ENCODE results near the gene ABHD10. TPM values are rescaled to one million over a fixed set of nuclear protein-coding genes. Genes with fewer than 3 reads are reported as not detected.

ABHD10 gene
- polyA plus RNA-seq, 6 donors from 2014 or later = 46.8 to 74.4 (median 62.4) TPM

- Mint-ChIP-seq H3K27ac (no peak overlapping the region), H3K4me1 (no peaks in the 10 kb centered on the region), H3K36me3 (peaks cover 0 to 8% of the 10 kb centered on the region in 2 donors), H3K4me3 (no peak overlapping the region), H3K9me3 (no peaks in the 10 kb centered on the region), H3K27me3 (no peaks in the 10 kb centered on the region)
- DNase-seq (no peak), ATAC-seq (ENCODE audit: low read depth in 2 of 2) (no peak)
Measured at GRCh38 chr3:111952866-111953450, 25.9 kb upstream of the ABHD10 start.

- Mint-ChIP-seq H3K27me3 (no peaks in the 10 kb centered on the region), H3K9me3 (no peaks in the 10 kb centered on the region), H3K4me3 (no peak overlapping the region), H3K36me3 (peaks cover 0 to 8% of the 10 kb centered on the region in 2 donors), H3K4me1 (no peaks in the 10 kb centered on the region), H3K27ac (no peak overlapping the region)
- ATAC-seq (ENCODE audit: low read depth in 2 of 2) = no peak
- no peak for DNase-seq
Measured at GRCh38 chr3:111954228-111954990, 24.4 kb upstream of the ABHD10 start.

- Mint-ChIP-seq H3K27me3 (no peaks in the 10 kb centered on the region), H3K9me3 (no peaks in the 10 kb centered on the region), H3K4me1 (no peaks in the 10 kb centered on the region), H3K4me3 (no peak overlapping the region), H3K36me3 (peaks cover 0 to 8% of the 10 kb centered on the region in 2 donors), H3K27ac (no peak overlapping the region)
- DNase-seq (no peak), ATAC-seq (ENCODE audit: low read depth in 2 of 2) (no peak)
Measured at GRCh38 chr3:111955876-111956275, 22.9 kb upstream of the ABHD10 start.

GRCh38 chr3:111956449-111956848 is 22.4 kb upstream of the ABHD10 start:
- no peak for DNase-seq
- H3K27me3 Mint-ChIP-seq = no peaks in the 10 kb centered on the region
- no peak overlapping the region for H3K27ac Mint-ChIP-seq
- no peak for ATAC-seq (ENCODE audit: low read depth in 2 of 2)
- H3K36me3 Mint-ChIP-seq = peaks cover 0 to 8% of the 10 kb centered on the region in 2 donors
- no peaks in the 10 kb centered on the region for H3K9me3 Mint-ChIP-seq
- no peaks in the 10 kb centered on the region for H3K4me1 Mint-ChIP-seq
- no peak overlapping the region for H3K4me3 Mint-ChIP-seq

- ATAC-seq (ENCODE audit: low read depth in 2 of 2) = no peak
- Mint-ChIP-seq H3K4me3 (no peak overlapping the region), H3K36me3 (peaks cover 0 to 8% of the 10 kb centered on the region in 2 donors), H3K4me1 (no peaks in the 10 kb centered on the region), H3K27me3 (no peaks in the 10 kb centered on the region), H3K27ac (peak overlapping the region in 1 of 6 donors; percentile 41), H3K9me3 (no peaks in the 10 kb centered on the region)
- DNase-seq = no peak
Measured at GRCh38 chr3:111956995-111957734, 21.7 kb upstream of the ABHD10 start.

- H3K36me3 Mint-ChIP-seq = no peaks in the 10 kb centered on the region
- DNase-seq (no peak), ATAC-seq (ENCODE audit: low read depth in 2 of 2) (no peak)
- no peaks in the 10 kb centered on the region for H3K4me1 Mint-ChIP-seq
- no peak overlapping the region for H3K4me3 Mint-ChIP-seq
- H3K27me3 Mint-ChIP-seq = no peaks in the 10 kb centered on the region
- peak overlapping the region in 2 of 6 donors; percentile 23 to 48 for H3K27ac Mint-ChIP-seq
- no peaks in the 10 kb centered on the region for H3K9me3 Mint-ChIP-seq
Measured at GRCh38 chr3:111961461-111962164, 17.2 kb upstream of the ABHD10 start.

- no peak for ATAC-seq (ENCODE audit: low read depth in 2 of 2)
- no peaks in the 10 kb centered on the region for H3K36me3 Mint-ChIP-seq
- peaks cover 8 to 11% (median 8%) of the 10 kb centered on the region in 3 donors for H3K4me1 Mint-ChIP-seq
Measured at GRCh38 chr3:111963424-111963823, 15.4 kb upstream of the ABHD10 start.

GRCh38 chr3:111965484-111965883 is 13.3 kb upstream of the ABHD10 start:
- Mint-ChIP-seq H3K4me3 (no peak overlapping the region), H3K4me1 (peaks cover 8 to 11% (median 8%) of the 10 kb centered on the region in 3 donors), H3K27me3 (no peaks in the 10 kb centered on the region), H3K36me3 (no peaks in the 10 kb centered on the region), H3K27ac (no peak overlapping the region), H3K9me3 (no peaks in the 10 kb centered on the region)
- no peak for DNase-seq
- no peak for ATAC-seq (ENCODE audit: low read depth in 2 of 2)

More at GRCh38 chr3:111963424-111963823, 15.4 kb upstream of the ABHD10 start:
- H3K27me3 Mint-ChIP-seq = no peaks in the 10 kb centered on the region
- no peak overlapping the region for H3K4me3 Mint-ChIP-seq
- DNase-seq = no peak
- H3K9me3 Mint-ChIP-seq = no peaks in the 10 kb centered on the region
- no peak overlapping the region for H3K27ac Mint-ChIP-seq

- Mint-ChIP-seq H3K27ac (no peak overlapping the region), H3K4me3 (no peak overlapping the region), H3K4me1 (peaks cover 8 to 11% (median 8%) of the 10 kb centered on the region in 3 donors), H3K36me3 (no peaks in the 10 kb centered on the region), H3K27me3 (no peaks in the 10 kb centered on the region), H3K9me3 (no peaks in the 10 kb centered on the region)
- ATAC-seq (ENCODE audit: low read depth in 2 of 2) (no peak), DNase-seq (no peak)
Measured at GRCh38 chr3:111967068-111967467, 11.8 kb upstream of the ABHD10 start.

GRCh38 chr3:111967651-111968274 is 11.1 kb upstream of the ABHD10 start:
- H3K4me1 Mint-ChIP-seq = peaks cover 8 to 11% (median 8%) of the 10 kb centered on the region in 3 donors
- peak overlapping the region in 1 of 6 donors; percentile 0 for H3K27ac Mint-ChIP-seq
- ATAC-seq (ENCODE audit: low read depth in 2 of 2) = peak; percentile 78 to 87
- peak; percentile 72 for DNase-seq
- no peaks in the 10 kb centered on the region for H3K9me3 Mint-ChIP-seq
- peak overlapping the region in 4 of 8 donors; percentile 3 to 64 (median 28) for H3K4me3 Mint-ChIP-seq
- H3K36me3 Mint-ChIP-seq = no peaks in the 10 kb centered on the region
- H3K27me3 Mint-ChIP-seq = no peaks in the 10 kb centered on the region

- DNase-seq = no peak
- H3K27ac Mint-ChIP-seq = no peak overlapping the region
Measured at GRCh38 chr3:111968319-111969054, 10.3 kb upstream of the ABHD10 start.

GRCh38 chr3:111970376-111970775 is 8.4 kb upstream of the ABHD10 start:
- Mint-ChIP-seq H3K4me1 (peaks cover 8 to 11% (median 8%) of the 10 kb centered on the region in 3 donors), H3K9me3 (no peaks in the 10 kb centered on the region), H3K27me3 (no peaks in the 10 kb centered on the region)

More at GRCh38 chr3:111968319-111969054, 10.3 kb upstream of the ABHD10 start:
- no peaks in the 10 kb centered on the region for H3K9me3 Mint-ChIP-seq
- ATAC-seq (ENCODE audit: low read depth in 2 of 2) = no peak
- no peak overlapping the region for H3K4me3 Mint-ChIP-seq
- H3K4me1 Mint-ChIP-seq = peaks cover 8 to 11% (median 8%) of the 10 kb centered on the region in 3 donors
- no peaks in the 10 kb centered on the region for H3K36me3 Mint-ChIP-seq
- no peaks in the 10 kb centered on the region for H3K27me3 Mint-ChIP-seq

More at GRCh38 chr3:111970376-111970775, 8.4 kb upstream of the ABHD10 start:
- no peak overlapping the region for H3K27ac Mint-ChIP-seq
- H3K4me3 Mint-ChIP-seq = no peak overlapping the region
- ATAC-seq (ENCODE audit: low read depth in 2 of 2) = no peak
- no peak for DNase-seq
- no peaks in the 10 kb centered on the region for H3K36me3 Mint-ChIP-seq

Measured in naive B cell (primary cell).